NCI-H446 treated with DMSO at 0.1 percent for 48 hours (cell line): ENCODE results near the gene ATP5IF1.

Experiments
- DNase-seq: peaks from one replicate; lab custom pipeline; 2025; lab: John Stamatoyannopoulos, UW

The ATP5IF1 gene

GRCh38 chr1:28265577-28265976, 29.7 kb downstream of the ATP5IF1 start:
- no peak for DNase-seq

- DNase-seq = no peak
These were observed 31.0 kb downstream of the ATP5IF1 start for GRCh38 chr1:28266920-28267322.

- no peak for DNase-seq
These were observed 31.7 kb downstream of the ATP5IF1 start for GRCh38 chr1:28267633-28268032.

GRCh38 chr1:28269529-28269928, 33.6 kb downstream of the ATP5IF1 start:
- DNase-seq = no peak

GRCh38 chr1:28272215-28272852, 36.4 kb downstream of the ATP5IF1 start:
- no peak for DNase-seq

GRCh38 chr1:28273216-28273860, 37.4 kb downstream of the ATP5IF1 start:
- DNase-seq = no peak

GRCh38 chr1:28278763-28279162, 42.8 kb downstream of the ATP5IF1 start:
- no peak for DNase-seq

- DNase-seq = no peak
These were observed 43.8 kb downstream of the ATP5IF1 start for GRCh38 chr1:28279721-28280120.

GRCh38 chr1:28280501-28280900, 44.6 kb downstream of the ATP5IF1 start:
- DNase-seq = no peak

GRCh38 chr1:28280977-28281381, 45.1 kb downstream of the ATP5IF1 start:
- DNase-seq = no peak

- no peak for DNase-seq
These were observed 45.9 kb downstream of the ATP5IF1 start for GRCh38 chr1:28281608-28282425.

- DNase-seq = no peak
These were observed 46.8 kb downstream of the ATP5IF1 start for GRCh38 chr1:28282426-28283407.

GRCh38 chr1:28286111-28286510, 50.2 kb downstream of the ATP5IF1 start:
- DNase-seq = no peak
